Ishikawa (cell line): ENCODE data around the gene MOK.

Source experiments
- CEBPB ChIP-seq: IDR thresholded peaks from 2 replicates; pipeline ENCODE4 v1.6.1; 2012
- CREB1 ChIP-seq: IDR thresholded peaks from 2 replicates; pipeline ENCODE4 v1.6.1; 2012; ENCODE audit warnings: low read depth
- EGR1 ChIP-seq: IDR thresholded peaks from 2 replicates; pipeline ENCODE4 v1.6.1; 2012
- EP300 ChIP-seq: IDR thresholded peaks from 2 replicates; pipeline ENCODE4 v1.6.1; 2012; ENCODE audit warnings: borderline replicate concordance
- FOXM1 ChIP-seq: IDR thresholded peaks from 2 replicates; pipeline ENCODE4 v1.6.1; 2012; ENCODE audit warnings: low read depth, borderline replicate concordance
- NFIC ChIP-seq: IDR thresholded peaks from 2 replicates; pipeline ENCODE4 v1.6.1; 2012
- RAD21 ChIP-seq: IDR thresholded peaks from 2 replicates; pipeline ENCODE4 v1.6.1; 2012; ENCODE audit warnings: low read depth
- TAF1 ChIP-seq: IDR thresholded peaks from 2 replicates; pipeline ENCODE4 v1.6.1; 2012; ENCODE audit warnings: low read depth, mild to moderate bottlenecking
- TCF12 ChIP-seq: IDR thresholded peaks from 2 replicates; pipeline ENCODE4 v1.6.1; 2012; ENCODE audit warnings: low read depth
- TEAD4 ChIP-seq: IDR thresholded peaks from 2 replicates; pipeline ENCODE4 v1.6.1; 2012
- YY1 ChIP-seq: IDR thresholded peaks from 2 replicates; pipeline ENCODE4 v1.6.1; 2012; ENCODE audit warnings: low read depth
- ZBTB7A ChIP-seq: IDR thresholded peaks from 2 replicates; pipeline ENCODE4 v1.6.1; 2012; ENCODE audit warnings: low read depth
- TF ChIP-seq, protein P1 (sequence below): IDR thresholded peaks from 2 replicates; pipeline ENCODE4 v1.6.1; 2012
- TF ChIP-seq, protein P2 (sequence below): IDR thresholded peaks from 2 replicates; pipeline ENCODE4 v1.6.1; 2012
- TF ChIP-seq, protein P3 (sequence below): IDR thresholded peaks from 2 replicates; pipeline ENCODE4 v1.6.1; 2012; ENCODE audit warnings: low read depth, mild to moderate bottlenecking

MOK gene

DNA sequence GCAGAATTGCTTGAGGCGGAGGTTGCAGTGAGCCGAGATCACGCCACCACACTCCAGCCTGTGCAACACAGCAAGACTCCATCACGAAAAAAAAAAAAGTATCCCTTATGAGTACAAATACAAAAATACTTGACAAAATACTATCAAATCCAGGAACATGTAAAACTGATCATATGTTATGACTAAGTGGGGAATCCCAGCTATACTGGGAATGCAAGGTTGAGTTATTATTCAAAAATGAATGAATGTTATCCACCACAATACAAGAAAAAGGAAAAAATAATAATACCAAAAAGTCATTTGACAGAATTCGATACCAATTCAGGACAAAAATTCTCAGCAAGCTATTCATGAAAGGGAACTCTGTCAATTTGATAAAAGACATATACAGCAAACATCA lies 32.6 kb downstream of the MOK start:
- TF ChIP-seq FOXM1, result no peak
- TF ChIP-seq, protein P1, sequence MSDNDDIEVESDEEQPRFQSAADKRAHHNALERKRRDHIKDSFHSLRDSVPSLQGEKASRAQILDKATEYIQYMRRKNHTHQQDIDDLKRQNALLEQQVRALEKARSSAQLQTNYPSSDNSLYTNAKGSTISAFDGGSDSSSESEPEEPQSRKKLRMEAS, result no peak
- no peak for TF ChIP-seq RAD21
- no peak for TF ChIP-seq TEAD4
- no peak for TF ChIP-seq EP300
- TF ChIP-seq, protein P2, sequence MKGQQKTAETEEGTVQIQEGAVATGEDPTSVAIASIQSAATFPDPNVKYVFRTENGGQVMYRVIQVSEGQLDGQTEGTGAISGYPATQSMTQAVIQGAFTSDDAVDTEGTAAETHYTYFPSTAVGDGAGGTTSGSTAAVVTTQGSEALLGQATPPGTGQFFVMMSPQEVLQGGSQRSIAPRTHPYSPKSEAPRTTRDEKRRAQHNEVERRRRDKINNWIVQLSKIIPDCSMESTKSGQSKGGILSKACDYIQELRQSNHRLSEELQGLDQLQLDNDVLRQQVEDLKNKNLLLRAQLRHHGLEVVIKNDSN, result no peak
- no peak for TF ChIP-seq CEBPB
- TF ChIP-seq TCF12, result no peak
- no peak for TF ChIP-seq ZBTB7A
- TF ChIP-seq, protein P3, sequence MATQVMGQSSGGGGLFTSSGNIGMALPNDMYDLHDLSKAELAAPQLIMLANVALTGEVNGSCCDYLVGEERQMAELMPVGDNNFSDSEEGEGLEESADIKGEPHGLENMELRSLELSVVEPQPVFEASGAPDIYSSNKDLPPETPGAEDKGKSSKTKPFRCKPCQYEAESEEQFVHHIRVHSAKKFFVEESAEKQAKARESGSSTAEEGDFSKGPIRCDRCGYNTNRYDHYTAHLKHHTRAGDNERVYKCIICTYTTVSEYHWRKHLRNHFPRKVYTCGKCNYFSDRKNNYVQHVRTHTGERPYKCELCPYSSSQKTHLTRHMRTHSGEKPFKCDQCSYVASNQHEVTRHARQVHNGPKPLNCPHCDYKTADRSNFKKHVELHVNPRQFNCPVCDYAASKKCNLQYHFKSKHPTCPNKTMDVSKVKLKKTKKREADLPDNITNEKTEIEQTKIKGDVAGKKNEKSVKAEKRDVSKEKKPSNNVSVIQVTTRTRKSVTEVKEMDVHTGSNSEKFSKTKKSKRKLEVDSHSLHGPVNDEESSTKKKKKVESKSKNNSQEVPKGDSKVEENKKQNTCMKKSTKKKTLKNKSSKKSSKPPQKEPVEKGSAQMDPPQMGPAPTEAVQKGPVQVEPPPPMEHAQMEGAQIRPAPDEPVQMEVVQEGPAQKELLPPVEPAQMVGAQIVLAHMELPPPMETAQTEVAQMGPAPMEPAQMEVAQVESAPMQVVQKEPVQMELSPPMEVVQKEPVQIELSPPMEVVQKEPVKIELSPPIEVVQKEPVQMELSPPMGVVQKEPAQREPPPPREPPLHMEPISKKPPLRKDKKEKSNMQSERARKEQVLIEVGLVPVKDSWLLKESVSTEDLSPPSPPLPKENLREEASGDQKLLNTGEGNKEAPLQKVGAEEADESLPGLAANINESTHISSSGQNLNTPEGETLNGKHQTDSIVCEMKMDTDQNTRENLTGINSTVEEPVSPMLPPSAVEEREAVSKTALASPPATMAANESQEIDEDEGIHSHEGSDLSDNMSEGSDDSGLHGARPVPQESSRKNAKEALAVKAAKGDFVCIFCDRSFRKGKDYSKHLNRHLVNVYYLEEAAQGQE, result no peak
- no peak for TF ChIP-seq NFIC
- no peak for TF ChIP-seq EGR1
- no peak for TF ChIP-seq TAF1
- TF ChIP-seq YY1, result no peak

DNA sequence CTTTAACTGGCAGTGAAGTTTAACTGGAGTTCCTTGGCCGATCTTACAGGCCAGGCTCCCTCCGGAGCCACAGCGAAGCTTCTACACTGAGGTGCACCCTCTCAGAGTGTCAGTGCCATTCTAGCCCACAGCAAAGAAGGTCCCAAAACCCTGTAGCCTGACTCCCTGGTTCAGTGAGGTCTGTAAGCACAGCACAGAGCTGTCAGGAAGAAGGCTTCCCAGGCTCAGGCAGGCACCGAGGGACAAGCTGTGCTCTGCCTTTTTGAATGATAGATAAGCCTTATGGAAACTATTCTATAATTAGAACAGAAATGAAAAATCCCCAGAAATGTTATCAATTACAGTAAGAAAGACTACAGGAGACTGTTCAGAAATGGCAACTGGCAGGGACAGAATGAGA lies 40.2 kb downstream of the MOK start:
- TF ChIP-seq, protein P1, result no peak
- no peak for TF ChIP-seq CREB1
- TF ChIP-seq, protein P2, result no peak
- TF ChIP-seq RAD21, result no peak
- TF ChIP-seq TEAD4, result no peak
- TF ChIP-seq EP300, result no peak
- TF ChIP-seq NFIC, result no peak
- TF ChIP-seq CEBPB, result no peak
- TF ChIP-seq EGR1, result no peak
- no peak for TF ChIP-seq TAF1
- TF ChIP-seq TCF12, result no peak
- TF ChIP-seq, protein P3, result no peak
- TF ChIP-seq YY1, result no peak

DNA sequence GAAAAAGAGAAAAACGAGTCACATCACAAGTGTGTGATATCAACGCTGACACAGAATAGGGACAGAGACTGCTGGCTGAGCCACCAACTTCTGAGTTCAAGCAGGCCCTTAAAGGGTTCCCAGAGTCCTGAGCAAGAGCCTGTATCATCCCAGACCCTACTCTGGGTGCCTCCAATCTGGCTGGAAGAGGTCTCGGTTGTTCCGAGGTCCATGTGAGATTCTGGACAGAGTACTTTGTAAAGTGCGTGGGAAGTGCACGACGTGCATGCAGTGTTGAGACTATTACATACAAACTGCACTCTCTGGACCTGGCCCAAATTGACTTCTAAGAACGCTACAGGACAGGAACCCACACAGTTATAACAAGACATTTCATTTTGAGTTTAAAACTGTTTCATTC lies 40.6 kb downstream of the MOK start:
- TF ChIP-seq TCF12 (no peak), CEBPB (no peak), YY1 (no peak), FOXM1 (no peak), RAD21 (no peak), NFIC (no peak), TAF1 (no peak), EGR1 (no peak), ZBTB7A (no peak)
- TF ChIP-seq, protein P2, result no peak
- TF ChIP-seq, protein P1, result no peak
- TF ChIP-seq, protein P3, result no peak

DNA sequence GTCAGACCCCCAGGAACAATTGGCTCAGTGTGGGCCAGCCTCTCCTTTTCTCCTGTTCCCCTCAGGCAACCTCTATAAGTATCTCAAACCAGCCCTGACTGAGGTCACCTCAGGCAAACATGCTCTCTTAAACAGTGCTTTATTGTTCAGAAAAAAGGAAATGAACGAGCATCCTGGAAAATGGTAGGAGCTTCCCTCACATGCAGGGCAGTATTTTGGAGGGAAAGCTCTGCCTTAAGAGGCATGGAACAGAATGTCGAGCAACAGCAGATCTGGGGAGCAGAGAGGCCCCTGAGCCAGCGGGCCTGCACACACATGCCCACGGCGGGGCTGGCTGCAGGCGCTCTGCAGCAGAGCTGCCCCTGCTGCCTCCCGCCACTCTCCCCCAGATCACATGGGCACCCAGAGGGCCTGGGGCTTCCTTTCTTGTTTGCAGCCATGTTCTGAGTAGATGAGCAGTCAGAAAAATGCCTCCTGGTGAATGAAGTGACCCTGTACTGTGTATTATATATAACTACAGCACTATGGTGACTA lies 42.0 kb downstream of the MOK start:
- TF ChIP-seq TCF12, result no peak
- no peak for TF ChIP-seq NFIC
- TF ChIP-seq, protein P1, result no peak
